Coronary artery (tissue), 2 donors: Measurements from ENCODE around the gene KCNK13.

Experiments used
- DNase-seq: peaks from one replicate; pipeline ENCODE4 v3.0.0-alpha.2; 2017; ENCODE audit warnings: low spot score
- H3K27ac ChIP-seq, 2 donors: fragments of 200-600 bp; sonication (generic); one replicate each; pipeline ENCODE4 v1.5.1; 2016 to 2019
- H3K4me3 ChIP-seq: fragments of 200-600 bp; sonication (generic); 2 replicates; pipeline ENCODE4 v1.5.1; 2016; ENCODE audit warnings: mild to moderate bottlenecking, moderate library complexity
- CTCF ChIP-seq: fragments of 200-600 bp; sonication (generic); IDR thresholded peaks from one replicate; pipeline ENCODE4 v1.5.1; 2019; ENCODE audit warnings: antibody characterized with exemption

The KCNK13 gene

GRCh38 chr14:90034156-90034555, 27.6 kb upstream of the KCNK13 start:
- Histone ChIP-seq H3K4me3 (no peak overlapping the region), H3K27ac (no peak overlapping the region)
- TF ChIP-seq CTCF, result no peak
- DNase-seq, result no peak

- no peak for TF ChIP-seq CTCF
- H3K27ac ChIP-seq, result no peak overlapping the region
- H3K4me3 ChIP-seq, result no peak overlapping the region
- DNase-seq, result no peak
Measured at GRCh38 chr14:90034835-90035525, 26.8 kb upstream of the KCNK13 start.

GRCh38 chr14:90039253-90040010, 22.4 kb upstream of the KCNK13 start:
- no peak for TF ChIP-seq CTCF
- Histone ChIP-seq H3K4me3 (no peak overlapping the region), H3K27ac (no peak overlapping the region)
- no peak for DNase-seq

GRCh38 chr14:90040411-90040810, 21.4 kb upstream of the KCNK13 start:
- no peak for TF ChIP-seq CTCF
- H3K4me3 ChIP-seq, result no peak overlapping the region
- no peak overlapping the region for H3K27ac ChIP-seq
- no peak for DNase-seq

GRCh38 chr14:90042496-90043252, 19.1 kb upstream of the KCNK13 start:
- Histone ChIP-seq H3K27ac (no peak overlapping the region), H3K4me3 (no peak overlapping the region)
- TF ChIP-seq CTCF, result no peak
- DNase-seq, result no peak

GRCh38 chr14:90045616-90046015, 16.2 kb upstream of the KCNK13 start:
- Histone ChIP-seq H3K27ac (no peak overlapping the region), H3K4me3 (no peak overlapping the region)
- no peak for TF ChIP-seq CTCF
- DNase-seq, result no peak
